M059J (cell line): ENCODE measurements around the gene SLC6A19. TPM values are rescaled to one million over a fixed set of nuclear protein-coding genes. Genes with fewer than 3 reads are reported as not detected.

Experiments
- DNase-seq: peaks from one replicate; pipeline ENCODE4 v3.0.0-alpha.2; 2012; ENCODE audit warnings: low read depth
- total RNA-seq: library from RNA; depleted of rRNA; stranded (reverse); fragments of >200 nt; shearing (Covaris generic); gene quantifications from 2 replicates; pipeline ENCODE4 v1.2.3, GENCODE V29; 2014

The SLC6A19 gene
- total RNA-seq, 1 experiment from 2014 or later: not detected

GRCh38 chr5:1165864-1166263 is 35.5 kb upstream of the SLC6A19 start:
- DNase-seq: no peak

- no peak for DNase-seq
Observed at GRCh38 chr5:1166370-1166769, 35.0 kb upstream of the SLC6A19 start.

- DNase-seq: peak; percentile 20
Observed at GRCh38 chr5:1167361-1167727, 34.1 kb upstream of the SLC6A19 start.

- DNase-seq: peak; percentile 74
Observed at GRCh38 chr5:1167728-1168709, 33.4 kb upstream of the SLC6A19 start.

- no peak for DNase-seq
Observed at GRCh38 chr5:1168796-1169195, 32.6 kb upstream of the SLC6A19 start.

- DNase-seq: no peak
Observed at GRCh38 chr5:1169211-1170115, 31.9 kb upstream of the SLC6A19 start.

GRCh38 chr5:1171340-1171941 is 30.0 kb upstream of the SLC6A19 start:
- DNase-seq: peak; percentile 88

GRCh38 chr5:1172007-1172581 is 29.3 kb upstream of the SLC6A19 start:
- no peak for DNase-seq

GRCh38 chr5:1172670-1173404 is 28.6 kb upstream of the SLC6A19 start:
- no peak for DNase-seq

GRCh38 chr5:1173485-1174070 is 27.8 kb upstream of the SLC6A19 start:
- DNase-seq: no peak

GRCh38 chr5:1174122-1174936 is 27.1 kb upstream of the SLC6A19 start:
- peak; percentile 89 for DNase-seq

GRCh38 chr5:1175015-1175414 is 26.4 kb upstream of the SLC6A19 start:
- no peak for DNase-seq

- DNase-seq: no peak
Observed at GRCh38 chr5:1175801-1176472, 25.5 kb upstream of the SLC6A19 start.

GRCh38 chr5:1176473-1177391 is 24.7 kb upstream of the SLC6A19 start:
- DNase-seq: no peak

GRCh38 chr5:1177826-1178528 is 23.4 kb upstream of the SLC6A19 start:
- no peak for DNase-seq

GRCh38 chr5:1178529-1179382 is 22.6 kb upstream of the SLC6A19 start:
- DNase-seq: no peak

- no peak for DNase-seq
Observed at GRCh38 chr5:1179383-1179715, 22.0 kb upstream of the SLC6A19 start.
